ENCODE data around the gene MGAT4B.

The MGAT4B gene

GRCh38 chr5:179805529-179806249 lies 977 bp downstream of the MGAT4B start:
- DNase-seq = peak in 1 of 2 donors; percentile 40

- no peak for DNase-seq
These were observed 1.6 kb downstream of the MGAT4B start for GRCh38 chr5:179805070-179805528.

- no peak for DNase-seq
These were observed 2.1 kb downstream of the MGAT4B start for GRCh38 chr5:179804555-179804947.

- peak; percentile 74 to 76 for DNase-seq
These were observed 2.8 kb downstream of the MGAT4B start for GRCh38 chr5:179803651-179804554.

DNA sequence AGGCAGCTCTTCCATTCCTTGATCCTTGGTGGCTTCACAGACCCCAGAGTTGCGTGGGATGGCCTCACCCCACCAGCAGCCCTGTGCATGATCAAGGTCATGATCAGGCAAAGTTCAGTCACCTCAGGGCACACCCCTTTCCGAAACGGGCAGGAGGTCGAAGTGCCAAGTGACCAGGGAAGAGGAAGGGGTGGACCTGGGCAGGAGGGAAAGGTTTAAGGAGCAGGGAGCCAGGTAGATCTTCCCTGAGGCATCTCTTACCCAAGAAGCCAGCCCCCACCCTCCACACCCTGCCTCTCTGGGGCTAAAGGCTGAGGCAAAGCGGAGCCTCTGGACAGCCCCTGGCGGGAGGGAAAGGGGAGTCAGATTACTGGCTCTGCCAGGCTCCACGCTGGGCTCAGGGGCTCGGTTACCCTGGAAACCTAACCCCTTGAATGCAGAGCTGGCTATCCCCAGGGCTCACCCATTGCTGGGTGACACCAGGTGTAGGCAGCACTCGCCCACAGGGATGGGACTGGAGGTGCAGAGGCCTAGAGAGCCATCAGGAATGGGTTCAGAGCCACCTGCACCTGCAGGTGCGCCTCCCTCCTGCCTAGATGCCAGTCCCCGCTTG lies 3.6 kb downstream of the MGAT4B start:
- no peak for DNase-seq

DNA sequence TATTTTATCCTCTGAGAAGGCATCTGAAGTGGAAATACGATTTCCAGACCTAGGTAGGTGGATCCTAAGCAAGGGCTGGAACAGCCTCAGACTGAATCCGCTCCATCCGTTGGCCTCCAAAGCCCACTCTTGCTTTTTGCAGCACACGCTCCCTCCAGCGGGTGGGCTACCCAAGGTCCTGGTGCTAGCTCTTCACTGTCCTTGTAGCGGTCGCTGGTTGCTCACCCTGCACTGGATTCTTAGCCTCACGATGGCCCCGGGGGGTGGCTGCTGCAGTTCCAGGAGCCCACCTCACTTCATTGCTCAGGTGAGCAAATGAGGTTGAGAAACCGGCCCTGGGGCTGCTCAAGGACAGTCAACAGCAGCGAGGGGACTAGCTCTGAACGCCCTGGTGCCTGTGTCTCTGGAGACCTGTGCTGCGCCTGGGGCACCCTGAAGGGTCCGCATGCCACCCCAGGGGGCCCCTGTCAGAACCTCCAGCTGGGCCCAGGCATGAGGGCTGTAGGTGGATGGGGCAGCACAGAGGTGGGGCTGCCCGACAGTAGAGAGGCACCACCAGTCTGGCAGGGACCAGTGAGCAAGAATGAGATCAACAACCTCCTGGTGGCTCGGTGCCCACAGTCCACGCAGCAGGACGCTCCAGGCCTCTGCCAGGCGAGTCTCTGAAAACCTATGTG lies 4.3 kb downstream of the MGAT4B start:
- DNase-seq = no peak

DNA sequence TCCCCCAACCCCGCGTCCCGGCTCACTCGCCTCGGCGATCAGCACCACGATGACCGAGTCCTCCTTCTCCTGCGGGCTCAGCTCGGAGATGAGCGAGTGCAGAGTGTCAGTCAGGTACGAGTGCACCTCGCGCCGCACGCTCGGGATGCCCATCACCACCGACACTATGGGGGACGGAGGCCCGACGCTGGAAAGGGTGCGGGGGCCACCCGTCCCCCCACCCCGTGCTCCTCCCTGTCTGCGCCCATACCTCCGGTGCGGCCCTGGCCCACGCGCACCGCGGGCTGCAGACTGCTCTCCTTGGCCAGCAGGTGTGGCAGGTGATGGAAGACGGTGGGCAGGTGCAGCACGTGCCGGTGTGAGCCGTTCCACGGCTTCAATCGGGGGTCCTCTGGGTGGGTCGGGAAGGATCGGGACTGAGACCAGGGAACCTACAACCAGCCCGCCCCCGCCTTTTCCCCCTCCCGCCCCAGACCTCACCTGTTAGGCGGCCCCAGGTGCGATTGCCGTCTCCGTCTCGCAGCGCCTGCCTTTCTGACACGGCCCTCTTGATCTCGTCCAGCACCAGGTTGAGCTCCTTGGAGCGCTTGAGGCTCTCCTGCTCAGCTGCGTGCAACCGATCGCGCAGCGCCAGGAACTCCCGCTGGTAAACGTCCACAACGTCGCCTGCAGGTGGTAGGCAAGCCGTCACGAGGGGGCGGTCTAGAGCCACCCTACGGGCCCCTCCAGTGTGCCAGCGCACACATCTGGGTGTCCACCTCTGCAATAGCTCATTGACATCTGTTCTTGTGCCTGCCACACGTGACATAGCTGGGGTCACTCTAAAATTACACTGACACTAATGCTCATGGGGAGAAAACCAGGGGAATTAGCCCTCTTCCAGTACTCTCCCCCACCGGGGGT lies 5.1 kb downstream of the MGAT4B start:
- peak; percentile 50 to 85 for DNase-seq

GRCh38 chr5:179800696-179801201 lies 5.9 kb downstream of the MGAT4B start:
- no peak for DNase-seq

DNA sequence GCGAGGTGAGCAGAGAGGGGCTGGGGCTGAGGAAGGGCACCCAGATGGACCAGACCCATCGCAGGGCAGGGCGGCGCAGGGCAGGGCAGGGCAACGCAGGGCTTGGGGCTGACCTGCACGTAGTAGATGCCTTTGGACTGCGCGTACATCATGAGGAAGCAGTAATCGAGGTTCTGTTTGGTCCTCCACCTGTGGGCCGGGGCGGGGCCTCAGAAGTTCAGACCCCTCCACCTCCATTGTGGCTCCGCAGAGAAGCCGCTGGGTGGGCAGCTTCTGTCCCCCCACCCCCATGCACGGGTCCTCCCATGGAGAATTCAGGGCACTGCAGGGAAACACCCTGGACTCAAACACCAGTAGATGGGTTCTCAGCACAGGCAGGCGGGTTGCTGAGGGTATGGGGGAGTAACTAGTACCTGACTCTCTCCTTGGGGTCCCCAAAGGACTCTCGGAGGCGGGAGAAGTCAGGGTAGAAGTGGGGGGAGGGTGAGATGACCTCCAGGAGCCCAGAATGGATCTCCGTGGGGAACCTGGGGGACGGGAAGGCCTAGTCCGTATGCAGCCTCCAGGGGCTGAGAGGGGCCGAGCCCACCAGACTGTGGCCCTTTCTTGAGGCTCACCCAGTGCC lies 6.5 kb downstream of the MGAT4B start:
- DNase-seq = no peak

DNA sequence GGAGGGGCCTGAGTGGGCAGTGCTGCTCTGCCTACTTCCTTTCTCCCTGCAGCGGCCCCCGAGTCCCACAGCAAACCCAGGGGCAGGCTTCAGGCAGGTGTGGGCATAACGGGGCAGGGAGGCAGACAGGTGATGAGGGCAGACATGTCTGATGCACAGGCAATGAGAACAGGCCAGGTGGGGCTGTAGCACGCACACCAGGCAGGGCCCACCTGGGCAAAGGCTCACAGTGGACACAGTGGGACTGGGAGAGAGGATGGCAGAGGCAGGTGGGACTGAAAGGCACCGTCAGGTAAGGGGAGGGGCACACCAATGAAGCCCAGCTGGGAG lies 7.1 kb downstream of the MGAT4B start:
- no peak for DNase-seq

DNA sequence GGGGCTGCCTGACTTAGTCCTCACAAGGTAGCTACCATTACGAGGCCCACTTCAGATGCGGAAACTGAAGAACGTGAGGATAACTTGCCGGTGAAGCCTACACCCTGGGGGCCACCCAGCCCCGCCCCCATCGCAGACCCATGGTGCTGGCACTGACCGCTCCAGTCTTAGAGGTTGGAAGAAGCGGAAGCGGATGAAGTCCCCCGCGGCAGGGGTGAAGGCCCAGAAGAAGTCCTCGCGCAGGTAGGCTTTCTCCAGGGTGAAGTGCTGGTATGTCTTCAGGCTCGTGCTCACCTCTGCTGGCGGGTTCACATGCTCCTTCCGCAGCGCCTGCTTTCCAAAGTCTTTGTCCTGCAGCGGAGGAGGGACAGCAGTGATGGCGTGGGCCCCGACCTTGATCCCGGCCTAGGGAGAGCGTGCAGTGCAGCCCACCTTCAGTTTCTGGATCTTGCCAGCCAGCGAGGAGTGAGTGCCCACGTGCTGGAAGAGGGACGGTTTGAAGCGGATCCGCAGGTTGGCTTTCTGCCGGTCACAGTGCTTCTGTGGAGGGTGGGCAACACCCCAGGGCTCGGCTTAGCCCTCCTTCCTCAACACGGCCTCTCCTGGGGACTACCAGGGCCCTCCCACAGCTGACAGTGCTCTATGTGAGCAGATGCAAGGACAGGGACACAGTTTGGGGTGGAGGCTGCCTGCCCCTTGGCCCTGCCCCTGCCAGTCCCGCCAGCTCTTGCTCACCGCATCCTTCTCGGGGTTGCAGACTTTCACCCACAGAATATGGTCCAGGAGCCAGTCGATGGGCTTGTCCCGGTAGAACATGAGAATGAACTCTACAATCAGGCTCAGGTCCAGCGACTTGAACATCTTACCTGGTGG lies 7.7 kb downstream of the MGAT4B start:
- DNase-seq = no peak

DNA sequence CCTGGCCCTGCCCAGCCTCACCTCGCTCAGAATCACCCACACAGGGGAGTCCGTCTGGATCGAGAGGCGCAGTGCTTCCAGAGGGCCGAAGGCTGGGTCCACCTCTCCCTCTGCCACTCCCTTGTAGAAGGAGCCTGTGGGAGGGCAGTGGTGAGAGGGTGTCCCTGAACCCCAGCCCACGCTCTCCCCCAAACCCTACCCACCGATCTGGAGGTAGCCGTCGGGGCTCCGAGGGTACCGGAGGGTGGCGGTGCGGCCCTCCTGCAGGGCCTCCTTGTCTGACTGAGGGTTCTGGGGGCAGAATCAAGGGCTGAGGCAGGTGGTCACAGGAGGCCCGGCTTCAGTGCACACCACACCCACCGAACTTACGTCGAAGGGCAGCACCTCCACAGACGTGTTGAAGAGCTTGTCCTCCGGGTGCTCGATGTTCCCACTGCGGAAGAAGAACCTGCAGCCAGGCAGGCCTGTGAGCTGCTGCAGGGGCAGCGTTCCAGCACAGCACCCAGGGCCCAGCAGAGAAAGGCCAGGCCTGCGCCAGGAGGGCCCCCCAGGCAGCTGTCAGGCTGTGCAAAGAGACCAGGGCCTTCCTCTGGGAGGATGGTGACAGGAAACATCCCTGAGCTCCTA lies 8.4 kb downstream of the MGAT4B start:
- no peak for DNase-seq

DNA sequence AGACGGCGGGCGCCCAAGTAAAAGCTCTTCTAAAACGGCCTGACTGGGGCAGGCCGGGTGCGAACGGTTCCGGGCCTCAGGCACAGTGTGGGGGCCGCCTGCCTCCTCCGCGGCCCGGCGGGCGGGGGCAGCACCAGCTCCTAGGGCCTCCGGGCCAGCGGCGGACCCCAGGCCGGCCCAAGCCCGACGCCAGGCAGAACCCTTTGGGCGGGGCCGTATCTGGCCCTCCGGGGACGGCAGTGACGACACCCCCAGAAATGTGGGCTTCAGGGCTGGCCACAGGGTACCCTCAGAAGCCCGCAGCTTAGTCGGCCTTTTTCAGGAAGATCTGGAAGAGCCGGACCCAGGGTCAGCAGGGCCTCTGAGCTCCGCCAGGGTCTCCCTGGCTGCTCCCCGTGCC lies 8.9 kb downstream of the MGAT4B start:
- no peak for DNase-seq

GRCh38 chr5:179796877-179797608 lies 9.6 kb downstream of the MGAT4B start:
- DNase-seq = no peak

GRCh38 chr5:179795863-179796833 lies 10.5 kb downstream of the MGAT4B start:
- peak; percentile 75 to 82 for DNase-seq

- no peak for DNase-seq
These were observed 11.4 kb downstream of the MGAT4B start for GRCh38 chr5:179795049-179795862.

DNA sequence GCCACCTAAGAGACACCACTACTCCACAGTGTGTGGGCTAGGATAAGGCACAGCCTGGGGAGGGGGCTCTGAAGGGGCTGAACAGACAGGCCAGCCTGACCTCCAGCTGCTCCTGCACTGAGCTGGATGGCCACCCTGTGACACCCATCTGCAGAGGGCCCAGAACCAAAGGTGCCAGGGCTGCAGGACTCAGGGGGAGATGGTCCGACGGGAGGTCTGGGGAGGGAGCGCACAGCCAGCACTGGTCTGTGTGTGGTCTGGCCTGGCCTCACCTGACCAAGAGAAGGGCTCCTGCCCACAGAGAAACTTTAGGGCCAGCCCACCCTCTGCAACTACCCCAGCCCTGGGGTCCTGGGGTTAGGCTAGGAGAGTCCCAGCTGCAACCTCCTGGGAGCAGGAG lies 12.1 kb downstream of the MGAT4B start:
- DNase-seq = no peak
